ENCODE results near the gene SLC7A7.
"Not testable (repeated sequence)": the region's sequence is repeated elsewhere in the genome, so short reads cannot be mapped to it uniquely, and the experiment has no call there.

SLC7A7 gene

GRCh38 chr14:22801716-22802115 lies 13.5 kb downstream of the SLC7A7 start:
- H3K36me3 ChIP-seq (ENCODE audit: insufficient read depth, low read length) = no peaks in the 10 kb centered on the region
- no peaks in the 10 kb centered on the region for H3K4me1 ChIP-seq (ENCODE audit: insufficient read depth, low read length)
- H3K27me3 ChIP-seq (ENCODE audit: insufficient read depth, low read length) = no peaks in the 10 kb centered on the region
- no peak overlapping the region for H2AFZ ChIP-seq (ENCODE audit: low read depth, low read length)
- no peak overlapping the region for H3K4me3 ChIP-seq (ENCODE audit: low read length)
- H3K9me3 ChIP-seq (ENCODE audit: low read length) = no peaks in the 10 kb centered on the region

GRCh38 chr14:22800346-22800745 lies 14.9 kb downstream of the SLC7A7 start:
- Histone ChIP-seq H3K9me3 (ENCODE audit: low read length) (no peaks in the 10 kb centered on the region), H2AFZ (ENCODE audit: low read depth, low read length) (no peak overlapping the region)

GRCh38 chr14:22798528-22798927 lies 16.7 kb downstream of the SLC7A7 start:
- H3K36me3 ChIP-seq (ENCODE audit: insufficient read depth, low read length) = no peaks in the 10 kb centered on the region
- no peak overlapping the region for H3K4me3 ChIP-seq (ENCODE audit: low read length)
- no peak overlapping the region for H2AFZ ChIP-seq (ENCODE audit: low read depth, low read length)
- H3K9me3 ChIP-seq (ENCODE audit: low read length) = no peaks in the 10 kb centered on the region
- H3K27me3 ChIP-seq (ENCODE audit: insufficient read depth, low read length) = no peaks in the 10 kb centered on the region
- H3K4me1 ChIP-seq (ENCODE audit: insufficient read depth, low read length) = no peaks in the 10 kb centered on the region

More at GRCh38 chr14:22800346-22800745, 14.9 kb downstream of the SLC7A7 start:
- H3K4me1 ChIP-seq (ENCODE audit: insufficient read depth, low read length) = no peaks in the 10 kb centered on the region
- H3K27me3 ChIP-seq (ENCODE audit: insufficient read depth, low read length) = no peaks in the 10 kb centered on the region
- H3K36me3 ChIP-seq (ENCODE audit: insufficient read depth, low read length) = no peaks in the 10 kb centered on the region
- H3K4me3 ChIP-seq (ENCODE audit: low read length) = no peak overlapping the region

GRCh38 chr14:22797017-22797917 lies 18.0 kb downstream of the SLC7A7 start:
- Histone ChIP-seq H3K9me3 (ENCODE audit: low read length) (no peaks in the 10 kb centered on the region), H3K27me3 (ENCODE audit: insufficient read depth, low read length) (no peaks in the 10 kb centered on the region), H3K4me3 (ENCODE audit: low read length) (no peak overlapping the region), H3K36me3 (ENCODE audit: insufficient read depth, low read length) (no peaks in the 10 kb centered on the region), H2AFZ (ENCODE audit: low read depth, low read length) (no peak overlapping the region), H3K4me1 (ENCODE audit: insufficient read depth, low read length) (no peaks in the 10 kb centered on the region)

- Histone ChIP-seq H3K27me3 (ENCODE audit: insufficient read depth, low read length) (no peaks in the 10 kb centered on the region), H3K36me3 (ENCODE audit: insufficient read depth, low read length) (no peaks in the 10 kb centered on the region), H3K4me1 (ENCODE audit: insufficient read depth, low read length) (no peaks in the 10 kb centered on the region), H2AFZ (ENCODE audit: low read depth, low read length) (no peak overlapping the region), H3K9me3 (ENCODE audit: low read length) (no peaks in the 10 kb centered on the region), H3K4me3 (ENCODE audit: low read length) (no peak overlapping the region)
These were observed 19.0 kb downstream of the SLC7A7 start for GRCh38 chr14:22796087-22796707.

- H3K27me3 ChIP-seq (ENCODE audit: insufficient read depth, low read length) = no peaks in the 10 kb centered on the region
- no peak overlapping the region for H2AFZ ChIP-seq (ENCODE audit: low read depth, low read length)
- H3K36me3 ChIP-seq (ENCODE audit: insufficient read depth, low read length) = no peaks in the 10 kb centered on the region
- no peak overlapping the region for H3K4me3 ChIP-seq (ENCODE audit: low read length)
- no peaks in the 10 kb centered on the region for H3K9me3 ChIP-seq (ENCODE audit: low read length)
- H3K4me1 ChIP-seq (ENCODE audit: insufficient read depth, low read length) = no peaks in the 10 kb centered on the region
These were observed 20.7 kb downstream of the SLC7A7 start for GRCh38 chr14:22794551-22794951.

GRCh38 chr14:22793976-22794375 lies 21.3 kb downstream of the SLC7A7 start:
- Histone ChIP-seq H3K36me3 (ENCODE audit: insufficient read depth, low read length) (no peaks in the 10 kb centered on the region), H3K4me3 (ENCODE audit: low read length) (no peak overlapping the region), H3K27me3 (ENCODE audit: insufficient read depth, low read length) (no peaks in the 10 kb centered on the region), H2AFZ (ENCODE audit: low read depth, low read length) (no peak overlapping the region), H3K4me1 (ENCODE audit: insufficient read depth, low read length) (no peaks in the 10 kb centered on the region), H3K9me3 (ENCODE audit: low read length) (no peaks in the 10 kb centered on the region)

GRCh38 chr14:22793550-22793949 lies 21.7 kb downstream of the SLC7A7 start:
- not testable (repeated sequence) for H3K4me3 ChIP-seq (ENCODE audit: low read length); H3K27me3 ChIP-seq (ENCODE audit: insufficient read depth, low read length); H3K9me3 ChIP-seq (ENCODE audit: low read length); H3K36me3 ChIP-seq (ENCODE audit: insufficient read depth, low read length); H2AFZ ChIP-seq (ENCODE audit: low read depth, low read length); H3K4me1 ChIP-seq (ENCODE audit: insufficient read depth, low read length)

GRCh38 chr14:22792158-22792557 lies 23.1 kb downstream of the SLC7A7 start:
- Histone ChIP-seq H3K9me3 (ENCODE audit: low read length) (no peaks in the 10 kb centered on the region), H3K4me3 (ENCODE audit: low read length) (no peak overlapping the region), H3K36me3 (ENCODE audit: insufficient read depth, low read length) (no peaks in the 10 kb centered on the region)

GRCh38 chr14:22791301-22791700 lies 23.9 kb downstream of the SLC7A7 start:
- no peak overlapping the region for H3K4me3 ChIP-seq (ENCODE audit: low read length)

More at GRCh38 chr14:22792158-22792557, 23.1 kb downstream of the SLC7A7 start:
- Histone ChIP-seq H3K27me3 (ENCODE audit: insufficient read depth, low read length) (no peaks in the 10 kb centered on the region), H2AFZ (ENCODE audit: low read depth, low read length) (no peak overlapping the region), H3K4me1 (ENCODE audit: insufficient read depth, low read length) (no peaks in the 10 kb centered on the region)

GRCh38 chr14:22786685-22787084 lies 28.6 kb downstream of the SLC7A7 start:
- no peaks in the 10 kb centered on the region for H3K9me3 ChIP-seq (ENCODE audit: low read length)
- H3K36me3 ChIP-seq (ENCODE audit: insufficient read depth, low read length) = no peaks in the 10 kb centered on the region
- H2AFZ ChIP-seq (ENCODE audit: low read depth, low read length) = no peak overlapping the region
- no peaks in the 10 kb centered on the region for H3K4me1 ChIP-seq (ENCODE audit: insufficient read depth, low read length)
- no peaks in the 10 kb centered on the region for H3K27me3 ChIP-seq (ENCODE audit: insufficient read depth, low read length)
- no peak overlapping the region for H3K4me3 ChIP-seq (ENCODE audit: low read length)

More at GRCh38 chr14:22791301-22791700, 23.9 kb downstream of the SLC7A7 start:
- no peaks in the 10 kb centered on the region for H3K4me1 ChIP-seq (ENCODE audit: insufficient read depth, low read length)
- no peaks in the 10 kb centered on the region for H3K36me3 ChIP-seq (ENCODE audit: insufficient read depth, low read length)
- no peaks in the 10 kb centered on the region for H3K27me3 ChIP-seq (ENCODE audit: insufficient read depth, low read length)
- H2AFZ ChIP-seq (ENCODE audit: low read depth, low read length) = no peak overlapping the region
- no peaks in the 10 kb centered on the region for H3K9me3 ChIP-seq (ENCODE audit: low read length)

- no peak overlapping the region for H2AFZ ChIP-seq (ENCODE audit: low read depth, low read length)
- no peaks in the 10 kb centered on the region for H3K27me3 ChIP-seq (ENCODE audit: insufficient read depth, low read length)
- no peaks in the 10 kb centered on the region for H3K9me3 ChIP-seq (ENCODE audit: low read length)
- H3K4me1 ChIP-seq (ENCODE audit: insufficient read depth, low read length) = no peaks in the 10 kb centered on the region
- no peak overlapping the region for H3K4me3 ChIP-seq (ENCODE audit: low read length)
- no peaks in the 10 kb centered on the region for H3K36me3 ChIP-seq (ENCODE audit: insufficient read depth, low read length)
These were observed 33.8 kb downstream of the SLC7A7 start for GRCh38 chr14:22781301-22781991.

GRCh38 chr14:22780941-22781300 lies 34.3 kb downstream of the SLC7A7 start:
- no peaks in the 10 kb centered on the region for H3K4me1 ChIP-seq (ENCODE audit: insufficient read depth, low read length)
- H3K27me3 ChIP-seq (ENCODE audit: insufficient read depth, low read length) = no peaks in the 10 kb centered on the region
- H3K4me3 ChIP-seq (ENCODE audit: low read length) = no peak overlapping the region
- H3K9me3 ChIP-seq (ENCODE audit: low read length) = no peaks in the 10 kb centered on the region
- H2AFZ ChIP-seq (ENCODE audit: low read depth, low read length) = no peak overlapping the region
- H3K36me3 ChIP-seq (ENCODE audit: insufficient read depth, low read length) = no peaks in the 10 kb centered on the region
